Activated CD4-positive, CD25-positive, alpha-beta regulatory T cell treated with anti-CD3 and anti-CD28 coated beads, Interleukin-2, amount 50 U/mL, for 16 hours (primary cell): ENCODE results near the gene RPAIN.
"Not testable (repeated sequence)": the region's sequence is repeated elsewhere in the genome, so short reads cannot be mapped to it uniquely, and the experiment has no call there.

Experiments used
- DNase-seq: peaks from one replicate; pipeline ENCODE4 v3.0.0-alpha.2; 2020; ENCODE audit warnings: low read depth, low spot score

Gene RPAIN

DNA sequence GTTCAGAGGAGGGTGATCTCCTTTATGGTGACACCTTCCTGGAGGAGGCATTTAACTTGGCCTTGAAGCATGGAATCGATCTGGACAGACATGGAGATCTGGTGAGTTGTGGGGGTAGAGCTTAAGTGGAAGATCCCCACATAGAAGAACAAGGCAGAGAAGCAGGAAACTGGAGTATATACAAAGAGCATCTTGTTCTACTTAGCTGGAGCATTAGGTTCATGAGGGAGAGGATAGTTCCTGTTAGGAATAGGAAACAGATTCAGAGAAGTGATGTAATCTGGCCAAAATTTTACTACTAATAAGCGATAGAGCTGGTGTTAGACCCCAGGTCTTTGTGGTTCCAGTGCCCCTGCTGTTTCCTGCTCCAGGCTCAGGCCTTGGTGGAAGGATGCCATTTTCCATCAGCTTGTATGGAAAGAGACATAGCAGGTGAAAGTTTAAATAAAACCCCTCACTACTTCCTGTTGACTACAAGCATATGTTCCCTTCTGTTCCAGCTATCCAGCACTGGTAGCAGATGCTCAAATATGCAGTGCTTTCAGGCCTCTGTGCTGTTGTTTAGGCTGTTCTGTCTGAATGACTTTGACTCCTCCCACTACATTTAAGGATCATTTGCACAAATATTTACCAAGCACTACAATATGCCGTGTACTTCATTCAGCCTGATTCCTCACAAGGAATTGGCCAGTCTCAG is 9.4 kb downstream of the RPAIN start:
- DNase-seq, result no peak

DNA sequence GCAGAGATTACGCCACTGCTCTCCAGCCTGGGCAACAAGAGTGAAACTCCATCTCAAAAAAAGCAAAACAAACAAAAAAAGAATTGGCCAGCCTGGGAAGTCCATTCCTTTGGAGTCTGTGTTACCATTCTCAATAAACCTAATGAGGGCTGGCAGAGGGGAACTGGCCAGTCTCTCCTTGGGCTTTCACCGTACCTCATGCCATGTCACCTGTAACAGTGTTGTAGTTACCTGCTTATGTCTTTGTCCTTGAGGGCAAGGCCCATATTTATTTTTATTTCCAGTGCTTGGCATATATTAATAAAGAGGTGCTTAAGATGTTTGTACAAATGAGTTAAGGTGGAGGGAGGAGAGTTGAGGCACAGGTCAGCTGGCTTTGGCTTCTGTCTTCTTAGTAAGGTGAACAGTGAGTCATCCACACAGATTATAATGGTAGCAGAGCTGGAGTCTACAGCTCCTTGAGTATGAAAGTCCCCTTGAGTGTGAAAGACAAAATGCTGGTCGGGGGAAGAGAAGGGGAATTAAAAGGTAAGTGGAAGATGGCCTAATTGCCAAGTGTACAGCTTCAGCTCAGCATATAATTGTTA is 10.5 kb downstream of the RPAIN start:
- DNase-seq, result no peak

DNA sequence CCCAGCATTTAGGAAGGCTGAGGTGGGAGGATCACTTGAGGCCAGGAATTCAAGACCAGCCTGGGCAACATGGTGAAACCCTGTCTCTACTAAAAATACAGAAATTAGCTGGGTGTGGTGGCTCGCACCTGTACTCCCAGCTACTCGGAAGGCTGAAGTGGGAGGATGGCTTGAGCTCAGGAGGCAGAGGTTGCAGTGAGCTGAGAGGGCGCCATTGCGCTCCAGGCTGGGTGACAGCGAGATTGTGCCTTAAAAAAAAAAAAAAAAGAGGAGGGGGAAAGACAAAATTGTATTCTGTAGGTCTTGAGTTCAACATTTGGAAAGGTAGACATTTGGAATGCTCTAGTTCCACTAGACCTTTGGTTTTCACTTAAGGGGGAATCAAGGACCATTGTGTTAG is 11.3 kb downstream of the RPAIN start:
- DNase-seq, result not testable (repeated sequence)

DNA sequence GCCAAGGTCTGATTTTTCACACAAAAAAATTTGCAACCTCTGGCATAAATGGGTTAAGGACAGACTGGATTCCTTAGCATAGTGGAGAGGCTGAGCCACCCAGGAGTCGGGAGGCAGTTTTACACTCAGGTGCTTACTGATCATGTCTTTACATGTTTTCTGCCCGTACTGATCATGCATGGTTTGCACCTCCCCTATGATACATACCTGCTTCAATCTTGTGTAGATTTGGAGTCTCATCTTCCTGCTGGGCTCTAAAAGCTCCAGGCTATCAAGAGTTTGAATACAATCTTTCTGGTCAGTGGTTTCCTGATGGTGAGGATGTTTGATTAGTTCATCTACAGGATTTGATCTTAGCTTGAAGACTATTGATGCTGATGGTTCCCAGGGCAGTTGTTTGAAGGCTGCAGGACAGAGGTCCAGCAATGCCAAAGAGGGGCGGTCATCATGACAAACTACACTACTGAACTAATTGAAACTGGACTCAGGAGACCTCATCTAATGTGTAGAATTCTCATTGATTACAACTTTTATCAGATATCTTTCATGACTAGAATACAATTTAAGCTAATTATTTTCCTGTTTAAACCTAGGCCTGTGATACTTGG is 12.1 kb downstream of the RPAIN start:
- DNase-seq, result no peak

GRCh38 chr17:5434984-5435383 is 15.0 kb downstream of the RPAIN start:
- DNase-seq, result no peak

DNA sequence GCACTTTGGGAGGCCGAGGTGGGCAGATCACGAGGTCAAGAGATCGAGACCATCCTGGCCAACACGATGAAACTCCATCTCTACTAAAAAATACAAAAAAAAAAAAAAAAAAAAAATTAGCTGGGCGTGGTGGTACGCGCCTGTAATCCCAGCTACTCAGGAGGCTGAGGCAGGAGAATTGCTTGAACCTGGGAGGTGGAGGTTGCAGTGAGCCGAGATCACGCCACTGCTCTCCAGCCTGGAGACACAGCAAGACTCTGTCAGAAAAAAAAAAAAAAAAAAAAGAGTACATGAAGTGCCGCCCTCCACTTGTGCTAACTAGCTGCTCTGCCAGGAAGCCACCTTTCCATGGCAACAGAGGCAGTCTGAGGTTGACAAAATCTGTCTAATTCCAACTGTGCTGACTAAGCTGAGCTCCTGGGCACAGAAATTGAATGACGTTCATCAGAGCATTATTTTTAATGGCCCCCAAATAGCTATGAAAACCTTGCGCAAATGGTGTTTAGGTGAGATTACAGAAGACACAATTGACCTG is 15.9 kb downstream of the RPAIN start:
- not testable (repeated sequence) for DNase-seq

DNA sequence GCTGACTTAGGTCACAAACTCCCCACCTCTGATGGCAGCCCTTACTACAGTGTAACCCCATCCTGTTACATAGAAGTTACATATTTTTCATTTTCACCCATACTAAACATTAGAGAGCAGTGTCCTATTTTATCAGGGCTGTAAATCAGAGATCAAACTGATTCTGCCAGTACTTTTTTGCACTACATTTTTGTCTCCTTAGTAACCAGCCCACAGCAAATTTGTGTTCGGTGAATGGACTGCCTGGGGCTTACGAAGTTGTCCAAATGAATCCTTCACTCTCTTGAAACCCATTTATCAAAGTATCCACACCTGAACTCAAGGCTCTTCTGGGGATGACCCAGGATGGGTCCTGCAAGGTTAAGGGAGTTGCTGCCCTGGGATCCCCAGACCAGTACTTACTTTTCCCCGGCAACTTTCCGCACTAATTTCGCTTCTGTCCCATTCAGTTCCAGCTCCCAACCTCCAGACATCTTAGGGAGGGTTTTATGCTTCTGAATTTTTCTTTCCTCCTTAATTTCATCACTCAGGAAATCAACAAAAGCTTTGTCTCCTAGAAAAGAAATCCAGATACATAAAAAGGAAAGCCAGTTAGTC is 17.8 kb downstream of the RPAIN start:
- no peak for DNase-seq

- peak; percentile 80 for DNase-seq
Measured at GRCh38 chr17:5438716-5439445, 18.9 kb downstream of the RPAIN start, which contains the start of gene C1QBP. Gene C1QBP, minus strand, starts transcription at chr17:5439155. Its CDS starts 82 bp downstream, at chr17:5439073.

- DNase-seq, result no peak
Measured at GRCh38 chr17:5439446-5439764, 19.4 kb downstream of the RPAIN start.

DNA sequence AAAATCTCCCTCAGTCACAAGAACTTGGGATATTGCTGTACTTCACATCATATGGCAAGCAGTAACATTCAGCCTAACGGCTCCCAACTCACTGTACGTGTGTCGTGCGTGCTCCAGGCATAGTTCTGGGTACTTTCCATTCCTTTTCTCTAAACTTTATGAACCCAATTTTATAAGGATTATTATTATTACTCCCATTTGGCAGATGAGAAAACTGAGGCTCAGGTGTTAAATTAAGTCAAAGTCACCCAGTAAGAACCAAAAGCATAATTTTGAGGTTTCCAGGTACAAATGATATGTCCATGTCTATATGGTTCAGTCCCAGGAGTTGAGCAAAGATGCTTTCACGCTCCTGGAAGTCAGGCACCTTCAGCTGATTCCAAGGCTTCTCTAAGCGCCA is 23.7 kb downstream of the RPAIN start:
- DNase-seq, result no peak

DNA sequence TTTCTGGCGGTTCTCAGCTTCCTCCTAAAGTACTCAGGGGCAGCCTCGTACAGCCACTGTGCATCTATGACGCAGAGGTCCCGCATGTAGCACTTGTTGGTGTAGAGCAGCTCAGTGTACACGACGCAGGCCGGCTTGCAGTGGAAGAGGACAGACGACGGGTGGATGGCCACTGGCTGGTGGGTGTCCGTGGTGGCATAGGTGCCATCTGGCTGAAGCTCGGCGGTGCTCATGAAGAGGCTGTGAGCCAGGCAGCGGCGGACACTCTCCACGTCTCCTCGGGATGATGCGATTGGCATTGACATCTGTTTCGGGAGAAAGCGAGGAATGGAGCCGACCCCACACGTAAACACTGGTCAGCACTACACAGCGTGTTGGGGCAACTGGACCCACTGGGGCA is 24.2 kb downstream of the RPAIN start:
- no peak for DNase-seq

DNA sequence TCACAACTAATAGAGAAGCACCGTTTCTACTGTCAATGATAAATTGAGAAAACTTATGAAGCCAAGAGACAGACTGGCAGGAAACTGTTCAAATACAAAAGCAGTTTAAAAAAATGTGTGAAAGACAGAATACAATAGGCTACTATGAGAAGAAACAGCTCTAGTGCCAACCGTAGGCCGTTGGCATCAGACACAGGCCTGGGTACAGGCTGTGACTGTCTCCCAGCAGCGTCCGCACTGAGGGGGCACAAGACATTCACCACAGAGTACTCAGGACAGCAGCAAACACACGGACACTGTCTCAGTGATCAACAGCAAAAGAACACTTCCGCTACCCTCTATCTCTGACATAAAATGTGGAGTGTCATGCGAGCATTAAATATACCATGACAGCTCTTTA is 26.8 kb downstream of the RPAIN start:
- no peak for DNase-seq

DNA sequence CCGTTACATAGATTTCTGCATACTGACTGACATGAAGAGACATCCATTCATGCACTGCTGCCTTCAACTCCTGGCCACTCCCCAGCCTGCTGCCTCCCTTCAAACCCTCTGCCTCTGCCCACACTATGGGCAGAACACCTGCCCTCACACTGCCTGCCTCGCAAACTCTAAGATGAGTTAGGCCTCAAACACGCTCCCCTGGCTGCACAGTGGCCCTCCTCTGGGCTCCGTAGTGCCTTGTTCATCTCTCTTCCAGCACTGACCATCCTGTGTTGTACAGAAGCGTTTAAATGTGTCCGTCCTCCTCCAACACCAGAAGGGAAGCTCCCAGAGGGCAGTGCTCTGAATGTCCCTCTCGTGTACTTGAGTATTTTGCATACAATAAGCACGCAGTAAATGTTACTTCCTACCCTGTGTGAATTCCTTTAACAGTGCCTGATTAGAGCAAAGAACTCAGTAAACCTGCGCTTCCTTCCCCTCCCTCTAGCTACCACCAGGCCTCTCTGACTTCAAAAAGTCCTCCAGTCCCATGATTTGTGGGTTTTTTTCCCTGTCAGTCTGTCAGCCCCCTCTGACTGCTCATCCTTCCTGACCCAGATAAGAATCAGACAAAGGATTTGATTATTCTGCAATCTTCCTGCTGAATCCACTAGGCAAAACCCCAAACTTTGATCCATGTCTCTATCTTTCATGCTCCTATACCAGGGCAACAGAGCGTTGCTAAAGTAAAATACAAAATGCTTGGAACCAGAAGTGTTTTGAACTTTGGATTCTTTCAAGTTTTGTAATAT is 44.9 kb downstream of the RPAIN start:
- DNase-seq, result no peak

DNA sequence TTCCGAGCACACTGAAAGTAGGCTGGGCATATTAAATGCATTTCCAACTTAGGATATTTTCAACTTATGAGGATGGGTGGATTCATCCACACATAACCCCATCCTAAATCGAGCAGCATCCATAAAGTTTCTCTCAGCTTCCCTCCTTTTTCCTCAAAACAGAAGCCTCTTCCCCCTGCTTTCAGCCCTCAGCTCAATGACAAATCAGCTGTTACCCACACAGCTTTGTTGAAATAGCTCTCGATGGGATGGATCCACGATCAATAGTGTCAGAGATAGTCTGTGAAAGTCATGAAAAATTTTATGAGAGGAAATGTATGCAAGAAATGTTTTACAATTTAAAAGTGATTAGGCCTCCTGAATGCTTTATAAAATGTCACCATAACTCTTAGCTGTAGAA is 46.3 kb downstream of the RPAIN start:
- no peak for DNase-seq

GRCh38 chr17:5467416-5467815 is 47.4 kb downstream of the RPAIN start:
- no peak for DNase-seq

DNA sequence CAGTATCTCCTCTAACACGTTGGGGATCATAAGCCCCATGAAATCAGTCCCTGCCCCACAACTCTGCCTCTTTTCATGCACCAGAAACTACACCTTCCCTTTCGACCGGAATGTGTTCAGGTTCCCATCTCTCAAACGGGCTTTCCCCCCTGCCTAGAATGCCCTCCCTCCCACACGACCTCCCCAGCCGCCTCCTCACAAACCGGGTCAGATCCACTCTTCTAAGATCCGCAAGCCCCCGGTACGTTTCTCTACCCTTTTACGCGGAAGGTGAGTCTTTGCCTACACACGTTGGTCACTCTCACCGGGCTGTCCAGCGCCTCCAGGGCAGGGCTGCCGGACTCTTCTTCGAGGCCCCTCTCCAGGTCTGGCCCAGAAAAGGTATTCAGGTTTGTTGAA is 48.1 kb downstream of the RPAIN start:
- DNase-seq, result no peak

DNA sequence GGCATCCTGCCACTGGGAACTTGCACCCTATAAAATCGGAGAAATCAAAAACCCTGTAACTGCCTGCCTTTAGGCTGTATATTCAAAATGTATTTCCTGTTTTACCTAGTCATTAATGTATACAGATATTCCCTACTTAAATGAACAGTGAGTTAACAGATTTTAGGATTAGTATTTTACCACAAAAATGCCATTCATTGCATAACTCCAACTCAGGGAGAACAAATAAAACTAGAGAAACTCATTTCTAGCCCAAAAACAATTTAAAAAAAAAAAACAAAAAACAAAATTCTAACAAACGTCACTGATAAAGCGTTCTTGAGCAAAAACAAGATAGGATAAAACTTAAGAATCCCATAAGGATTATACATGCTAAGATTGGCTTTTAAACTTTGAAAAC is 52.5 kb downstream of the RPAIN start:
- no peak for DNase-seq

GRCh38 chr17:5473906-5474305 is 53.9 kb downstream of the RPAIN start:
- DNase-seq, result no peak

DNA sequence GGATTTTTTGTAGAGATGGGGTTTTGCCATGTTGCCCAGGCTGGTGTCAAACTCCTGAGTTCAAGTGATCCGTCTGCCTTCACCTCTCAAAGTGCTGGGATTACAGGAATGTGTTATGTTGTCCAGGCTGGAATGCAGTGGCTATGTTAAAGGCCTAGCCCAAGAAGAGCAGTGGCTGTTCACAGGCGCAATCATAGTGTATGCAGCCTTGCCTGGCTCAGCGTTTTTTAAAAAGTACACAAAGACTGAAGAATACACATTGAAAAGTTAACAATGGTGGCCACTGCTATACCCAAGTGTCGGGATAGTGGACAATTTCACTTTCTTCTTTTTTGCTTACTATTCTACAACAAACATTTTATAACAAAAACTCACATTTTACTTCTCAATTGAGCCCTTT is 59.0 kb downstream of the RPAIN start:
- no peak for DNase-seq

DNA sequence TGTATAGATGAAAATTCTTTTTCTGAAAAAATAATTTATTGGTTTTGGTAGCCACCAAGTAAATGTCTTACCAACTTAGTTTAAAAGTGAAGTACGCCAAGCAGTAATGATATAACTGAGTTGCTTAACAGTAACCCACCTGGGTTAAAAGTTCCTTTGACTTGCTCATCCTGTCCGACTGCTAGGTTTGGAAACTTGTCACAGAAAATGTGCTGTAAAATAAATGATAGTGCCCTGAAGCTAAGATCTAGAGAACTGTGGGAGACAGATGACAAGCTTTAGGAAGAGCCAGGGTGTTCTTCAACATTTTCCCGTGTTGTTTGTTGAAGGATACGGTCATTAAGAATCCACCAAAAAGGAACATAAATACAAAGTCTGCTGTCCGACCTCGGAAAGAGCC is 61.0 kb downstream of the RPAIN start:
- DNase-seq, result no peak

- no peak for DNase-seq
Measured at GRCh38 chr17:5481451-5481850, 61.5 kb downstream of the RPAIN start.
